Eye (tissue), 1 donor: Measurements from ENCODE around the gene SOX4.

Experiments used
- DNase-seq: peaks from one replicate; pipeline ENCODE4 v3.0.0-alpha.2; 2015

SOX4 gene

GRCh38 chr6:21615504-21615903, 22.0 kb downstream of the SOX4 start:
- no peak for DNase-seq

- DNase-seq, result no peak
Observed at GRCh38 chr6:21616005-21616404, 22.5 kb downstream of the SOX4 start.

- DNase-seq, result no peak
Observed at GRCh38 chr6:21625642-21626041, 32.1 kb downstream of the SOX4 start.

GRCh38 chr6:21626756-21627155, 33.2 kb downstream of the SOX4 start:
- no peak for DNase-seq

- DNase-seq, result no peak
Observed at GRCh38 chr6:21628160-21628559, 34.6 kb downstream of the SOX4 start.

- no peak for DNase-seq
Observed at GRCh38 chr6:21633511-21634109, 40.1 kb downstream of the SOX4 start.

GRCh38 chr6:21634582-21634981, 41.0 kb downstream of the SOX4 start:
- no peak for DNase-seq

- no peak for DNase-seq
Observed at GRCh38 chr6:21636876-21637275, 43.3 kb downstream of the SOX4 start.

GRCh38 chr6:21639316-21639715, 45.8 kb downstream of the SOX4 start:
- DNase-seq, result no peak
